PC-9 (cell line): ENCODE data around the gene USP28. TPM values are rescaled to one million over a fixed set of nuclear protein-coding genes. Genes with fewer than 3 reads are reported as not detected.

Source experiments
- BruUV-seq: library from RNA; stranded (reverse); fragments of 400-500 nt; replicated peaks from 2 replicates; lab custom pipeline; 2021; lab: Mats Ljungman, UMichigan
- CTCF ChIA-PET: fragments of 300-600 bp; sonication (Branson Sonifier 250); formaldehyde crosslinking; loops from one replicate; lab custom pipeline; 2022; ENCODE audit warnings: antibody characterized with exemption; lab: Charles Lee
- POLR2A ChIA-PET: fragments of 300-600 bp; sonication (Branson Sonifier 250); formaldehyde crosslinking; loops from one replicate; lab custom pipeline; 2022; ENCODE audit warnings: antibody characterized with exemption; ENCODE audit not compliant: unreplicated experiment; lab: Charles Lee
- DNase-seq, 2 experiments: peaks; one replicate each; pipeline versions ENCODE4 v3.0.0 to v3.0.0-alpha.2; 2015 to 2022; ENCODE audit warnings: mixed read lengths in 1 of 2
- H2AFZ ChIP-seq: fragments of 200-600 bp; sonication (generic); 2 replicates; pipeline ENCODE4 v1.8.1; 2017; ENCODE audit warnings: antibody characterized with exemption
- H3F3A ChIP-seq: fragments of 200-600 bp; sonication (generic); 2 replicates; pipeline ENCODE4 v1.8.1; 2017; ENCODE audit warnings: antibody characterized with exemption, mild to moderate bottlenecking, low read depth; ENCODE audit not compliant: insufficient read depth
- H3K27ac ChIP-seq: fragments of 200-600 bp; sonication (generic); 2 replicates; pipeline ENCODE4 v1.6.1; 2016; ENCODE audit warnings: mixed run types
- H3K27me3 ChIP-seq: fragments of 200-600 bp; sonication (generic); 2 replicates; pipeline ENCODE4 v1.6.1; 2016; ENCODE audit warnings: low read depth, mixed run types; ENCODE audit not compliant: insufficient read depth
- H3K36me3 ChIP-seq: fragments of 200-600 bp; sonication (generic); 2 replicates; pipeline ENCODE4 v1.6.1; 2016; ENCODE audit warnings: low read depth, mixed run types
- H3K4me1 ChIP-seq: fragments of 200-600 bp; sonication (generic); replicated peaks from 2 replicates; pipeline ENCODE4 v1.6.1; 2016; ENCODE audit warnings: mixed run types; ENCODE audit not compliant: insufficient read depth
- H3K4me2 ChIP-seq: fragments of 200-600 bp; sonication (generic); 2 replicates; pipeline ENCODE4 v1.6.1; 2017; ENCODE audit warnings: mixed run types
- H3K4me3 ChIP-seq: fragments of 200-600 bp; sonication (generic); 2 replicates; pipeline ENCODE4 v1.6.1; 2016; ENCODE audit warnings: mixed run types
- H3K79me2 ChIP-seq: fragments of 200-600 bp; sonication (generic); 2 replicates; pipeline ENCODE4 v1.6.1; 2017; ENCODE audit warnings: low read depth, mixed run types
- H3K9me2 ChIP-seq: fragments of 200-600 bp; sonication (generic); 2 replicates; pipeline ENCODE4 v1.8.1; 2017; ENCODE audit warnings: mild to moderate bottlenecking; ENCODE audit not compliant: insufficient read depth
- H3K9me3 ChIP-seq: fragments of 200-600 bp; sonication (generic); 2 replicates; pipeline ENCODE4 v1.8.1; 2016; ENCODE audit warnings: low read depth; ENCODE audit not compliant: insufficient read depth
- H4K20me1 ChIP-seq: fragments of 200-600 bp; sonication (generic); 2 replicates; pipeline ENCODE4 v1.8.1; 2017; ENCODE audit not compliant: insufficient read depth
- EZH2 ChIP-seq: fragments of 200-600 bp; sonication (generic); IDR thresholded peaks from 2 replicates; pipeline ENCODE4 v1.8.0; 2017; ENCODE audit warnings: antibody characterized with exemption, low read depth
- intact Hi-C: fragments of 100-400 bp; cut with micrococcal nuclease; formaldehyde crosslinking; loops from one replicate; pipeline ENCODE4 v1.10.0; 2022; ENCODE audit not compliant: unreplicated experiment
- total RNA-seq: library from RNA; stranded (reverse); gene quantifications from 2 replicates; pipeline ENCODE4 v1.2.3, GENCODE V29; 2021
- TF ChIP-seq, protein P1 (sequence below): fragments of 200-600 bp; sonication (generic); conservative IDR thresholded peaks from 2 replicates; pipeline ENCODE4 v1.6.1; 2017; ENCODE audit warnings: mixed run types, antibody characterized with exemption, mild to moderate bottlenecking, moderate library complexity

Gene USP28
- total RNA-seq, 1 experiment from 2014 or later = 38.1 TPM

DNA sequence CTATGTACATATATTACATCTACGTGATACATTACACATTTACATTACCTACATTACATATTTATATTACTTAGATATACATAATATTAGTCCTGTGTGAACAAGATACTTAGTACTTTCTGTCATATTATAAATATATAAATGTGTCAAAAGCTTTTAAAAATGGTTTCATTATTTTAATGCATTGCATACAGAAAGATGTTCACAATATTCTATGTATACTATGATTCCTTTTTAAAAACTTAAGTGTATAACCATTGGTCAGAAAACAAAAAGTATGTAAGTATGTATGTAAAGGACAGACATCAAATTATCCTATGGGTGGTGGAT is 101.2 kb downstream of the USP28 start:
- CTCF ChIA-PET = no interaction called here
- peaks cover 4% of the 10 kb centered on the region; the same call in 1 of the 2 replicates for H3K27me3 ChIP-seq
- no peaks in the 10 kb centered on the region for H3K36me3 ChIP-seq
- peak overlapping the region; percentile 79; the same call in 1 of the 2 replicates for H3K4me3 ChIP-seq
- H3K9me2 ChIP-seq = no peaks in the 10 kb centered on the region
- H3K4me1 ChIP-seq = peaks cover 11% of the 10 kb centered on the region; the same call in 1 of the 2 replicates
- TF ChIP-seq EZH2 = no peak
- TF ChIP-seq, protein P1, sequence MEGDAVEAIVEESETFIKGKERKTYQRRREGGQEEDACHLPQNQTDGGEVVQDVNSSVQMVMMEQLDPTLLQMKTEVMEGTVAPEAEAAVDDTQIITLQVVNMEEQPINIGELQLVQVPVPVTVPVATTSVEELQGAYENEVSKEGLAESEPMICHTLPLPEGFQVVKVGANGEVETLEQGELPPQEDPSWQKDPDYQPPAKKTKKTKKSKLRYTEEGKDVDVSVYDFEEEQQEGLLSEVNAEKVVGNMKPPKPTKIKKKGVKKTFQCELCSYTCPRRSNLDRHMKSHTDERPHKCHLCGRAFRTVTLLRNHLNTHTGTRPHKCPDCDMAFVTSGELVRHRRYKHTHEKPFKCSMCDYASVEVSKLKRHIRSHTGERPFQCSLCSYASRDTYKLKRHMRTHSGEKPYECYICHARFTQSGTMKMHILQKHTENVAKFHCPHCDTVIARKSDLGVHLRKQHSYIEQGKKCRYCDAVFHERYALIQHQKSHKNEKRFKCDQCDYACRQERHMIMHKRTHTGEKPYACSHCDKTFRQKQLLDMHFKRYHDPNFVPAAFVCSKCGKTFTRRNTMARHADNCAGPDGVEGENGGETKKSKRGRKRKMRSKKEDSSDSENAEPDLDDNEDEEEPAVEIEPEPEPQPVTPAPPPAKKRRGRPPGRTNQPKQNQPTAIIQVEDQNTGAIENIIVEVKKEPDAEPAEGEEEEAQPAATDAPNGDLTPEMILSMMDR = peak; percentile 47; the same call in 1 of the 2 replicates
- H3K27ac ChIP-seq = no peak overlapping the region
- H3K9me3 ChIP-seq = no peaks in the 10 kb centered on the region
- intact Hi-C loops = loop anchor here (10.0 kb wide), 1 partner anchor 459 kb away; the partner anchor contains the start of gene TTC12
- H2AFZ ChIP-seq = peak overlapping the region; percentile 45; the same call in 1 of the 2 replicates
- peaks cover 3% of the 10 kb centered on the region; the same call in 1 of the 2 replicates for H3F3A ChIP-seq
- no peaks in the 10 kb centered on the region for H4K20me1 ChIP-seq
- POLR2A ChIA-PET = interaction anchor here (0.7 kb wide), 1 partner anchor 264 kb away, joined by 3 read pairs; no protein-coding TSS in a partner anchor
- peaks cover 25% of the 10 kb centered on the region for H3K79me2 ChIP-seq
- H3K4me2 ChIP-seq = peak overlapping the region; percentile 75
- no peak for DNase-seq
- no TSS peak for BruUV-seq

DNA sequence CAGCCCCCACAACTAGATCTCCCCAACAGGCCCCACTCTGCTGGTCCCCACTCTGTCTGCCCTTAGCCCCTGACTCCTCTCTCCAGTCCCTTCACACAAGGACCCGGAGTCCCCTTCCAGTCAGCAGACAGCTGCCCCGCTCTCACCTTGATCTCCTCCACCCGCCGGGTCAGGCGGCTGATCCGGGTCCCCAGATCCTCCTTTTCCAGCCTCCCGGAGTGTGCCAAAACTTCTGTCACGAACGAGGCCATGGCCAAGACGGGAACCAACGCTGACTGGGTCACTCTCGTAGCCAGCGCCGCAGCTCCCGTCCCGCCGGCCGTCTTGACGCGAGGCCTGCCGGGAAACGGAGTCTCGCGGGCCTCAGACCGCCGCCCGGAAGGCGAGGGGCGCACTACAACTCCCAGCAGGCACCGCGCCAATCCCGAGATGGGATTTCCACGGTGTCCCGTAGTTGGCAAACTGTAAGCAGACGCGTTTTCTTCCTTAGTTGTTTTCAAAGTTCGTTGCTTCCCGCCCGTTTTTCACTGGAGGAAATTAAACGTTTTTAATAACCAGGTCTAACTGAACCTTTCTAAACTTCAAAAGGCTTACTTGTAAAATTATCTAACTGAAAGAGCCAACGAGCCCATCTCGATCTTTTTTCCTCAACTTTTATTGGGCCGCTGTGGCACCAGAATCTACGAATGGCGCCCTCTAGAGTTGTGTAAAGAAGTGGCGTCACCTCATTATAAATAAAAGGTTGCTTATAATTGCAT is 101.8 kb downstream of the USP28 start, which contains the start of gene ZW10:
Gene ZW10 (minus strand): TSS at position 277 of the 758 bp plus-strand sequence. CDS start 26 bp downstream, at position 251.
- H4K20me1 ChIP-seq = no peaks in the 10 kb centered on the region
- peaks cover 3% of the 10 kb centered on the region; the same call in 1 of the 2 replicates for H3F3A ChIP-seq
- no peaks in the 10 kb centered on the region for H3K9me3 ChIP-seq
- H3K36me3 ChIP-seq = peaks cover 3% of the 10 kb centered on the region; the same call in 1 of the 2 replicates
- H3K79me2 ChIP-seq = peaks cover 25% of the 10 kb centered on the region
- ChIA-PET CTCF (interaction anchor here (0.6 kb wide), 1 partner anchor 50 kb away, joined by 3 read pairs; no protein-coding TSS in a partner anchor), POLR2A (interaction anchor here (0.6 to 0.7 kb wide), 2 partner anchors 264 to 669 kb away, joined by 3 read pairs; no protein-coding TSS in a partner anchor)
- no peak for TF ChIP-seq EZH2
- TF ChIP-seq, protein P1 = peak; percentile 98
- H2AFZ ChIP-seq = peak within 1 kb of the TSS; percentile 97
- H3K9me2 ChIP-seq = no peaks in the 10 kb centered on the region
- peaks cover 11% of the 10 kb centered on the region; the same call in 1 of the 2 replicates for H3K4me1 ChIP-seq
- intact Hi-C loops = loop anchor here (10.0 kb wide), 1 partner anchor 459 kb away; the partner anchor contains the start of gene TTC12
- H3K27me3 ChIP-seq = peaks cover 4% of the 10 kb centered on the region; the same call in 1 of the 2 replicates
- peak; percentile 96 for DNase-seq
- peak within 1 kb of the TSS; percentile 79 for H3K4me3 ChIP-seq
- H3K27ac ChIP-seq = peak within 1 kb of the TSS; percentile 47; the same call in 1 of the 2 replicates
- H3K4me2 ChIP-seq = peak within 1 kb of the TSS; percentile 75
- no TSS peak for BruUV-seq

DNA sequence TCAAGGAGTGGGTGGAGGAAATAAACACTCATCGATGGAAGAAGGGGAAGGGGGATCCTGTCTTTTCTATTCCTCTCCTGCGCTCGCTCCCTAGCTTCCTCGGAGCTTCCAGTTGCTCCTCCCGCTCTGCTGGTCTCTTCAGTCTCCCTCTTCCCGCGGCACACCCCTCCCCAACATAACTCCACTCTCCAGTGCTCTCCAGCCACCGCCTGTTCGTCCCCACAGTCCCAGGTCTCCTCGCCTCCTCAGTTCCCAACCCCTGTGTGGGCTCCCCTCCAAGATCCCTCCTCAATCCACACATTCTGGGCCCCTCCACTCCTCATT is 102.3 kb downstream of the USP28 start:
- peak overlapping the region; percentile 75 for H3K4me2 ChIP-seq
- peaks cover 11% of the 10 kb centered on the region; the same call in 1 of the 2 replicates for H3K4me1 ChIP-seq
- ChIA-PET POLR2A (interaction anchor here (0.6 to 0.7 kb wide), 2 partner anchors 15 to 670 kb away, joined by 3 to 10 read pairs; no protein-coding TSS in a partner anchor), CTCF (interaction anchor here (0.6 to 0.7 kb wide), 2 partner anchors 20 to 50 kb away, joined by 3 to 4 read pairs; no protein-coding TSS in a partner anchor)
- TF ChIP-seq, protein P1 = no peak
- TF ChIP-seq EZH2 = no peak
- BruUV-seq = no TSS peak
- no peaks in the 10 kb centered on the region for H4K20me1 ChIP-seq
- intact Hi-C loops = loop anchor here (10.0 kb wide), 1 partner anchor 458 kb away; the partner anchor contains the start of gene TTC12
- H3K27ac ChIP-seq = peak overlapping the region; percentile 47; the same call in 1 of the 2 replicates
- no peaks in the 10 kb centered on the region for H3K9me3 ChIP-seq
- peaks cover 28% of the 10 kb centered on the region for H3K79me2 ChIP-seq
- H3K4me3 ChIP-seq = peak overlapping the region; percentile 79
- no peaks in the 10 kb centered on the region for H3K9me2 ChIP-seq
- peaks cover under 1% of the 10 kb centered on the region; the same call in 1 of the 2 replicates for H3F3A ChIP-seq
- peaks cover 4% of the 10 kb centered on the region; the same call in 1 of the 2 replicates for H3K27me3 ChIP-seq
- no peak for DNase-seq
- H3K36me3 ChIP-seq = peaks cover 7% of the 10 kb centered on the region; the same call in 1 of the 2 replicates
- peak overlapping the region; percentile 97 for H2AFZ ChIP-seq
